HEK293 (cell line): ENCODE data around the gene TTC39C.

Experiments
- RBAK ChIP-seq: fragments of 450-650 bp; formaldehyde crosslinking; IDR thresholded peaks from 2 replicates; pipeline ENCODE4 v1.5.1; 2016; ENCODE audit warnings: missing biosample characterization, missing genetic modification characterization
- TCF7L2 ChIP-seq: IDR thresholded peaks from 2 replicates; pipeline ENCODE4 v1.6.1; 2011; ENCODE audit warnings: low read depth, mild to moderate bottlenecking, inconsistent platforms, low read length, moderate library complexity, borderline replicate concordance
- YY2 ChIP-seq: fragments of 450-650 bp; formaldehyde crosslinking; IDR thresholded peaks from 2 replicates; pipeline ENCODE4 v1.5.1; 2016; ENCODE audit warnings: missing biosample characterization, missing genetic modification characterization
- ZNF274 ChIP-seq, 2 experiments: fragments of 200-500 bp in 1 of 2; fragments of 450-650 bp in 1 of 2; sonication (Bioruptor generic) in 1 of 2; formaldehyde crosslinking in 1 of 2; IDR thresholded peaks; 2 replicates each; pipeline versions ENCODE4 v1.5.1 to v1.6.1; 2014 to 2016; ENCODE audit warnings: borderline replicate concordance in 1 of 2, inconsistent platforms in 1 of 2, low read length in 1 of 2, missing biosample characterization in 1 of 2, missing genetic modification characterization in 1 of 2
- TF ChIP-seq, protein P1 (sequence below): fragments of 450-650 bp; formaldehyde crosslinking; IDR thresholded peaks from 2 replicates; pipeline ENCODE4 v1.5.1; 2016; ENCODE audit warnings: missing biosample characterization, missing genetic modification characterization

DNA sequence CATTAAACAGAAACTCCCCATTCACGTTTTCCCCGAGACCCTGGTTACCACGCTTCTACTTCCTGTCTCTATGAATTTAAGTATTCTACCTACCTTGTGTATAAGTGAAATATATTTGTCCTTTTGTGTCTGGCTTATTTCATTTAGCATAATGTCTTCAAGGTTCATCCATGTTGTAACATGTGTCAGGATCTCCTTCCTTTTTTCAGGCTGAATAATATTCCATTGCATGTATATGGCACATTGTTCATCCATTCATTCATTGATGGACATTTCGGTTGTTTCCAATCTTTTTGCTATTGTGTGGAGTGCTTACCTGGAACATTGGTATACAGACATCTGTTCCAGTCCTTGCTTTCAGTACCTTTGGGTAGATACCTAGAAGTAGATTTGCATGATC lies 106.1 kb downstream of the TTC39C start:
- TF ChIP-seq, protein P1, sequence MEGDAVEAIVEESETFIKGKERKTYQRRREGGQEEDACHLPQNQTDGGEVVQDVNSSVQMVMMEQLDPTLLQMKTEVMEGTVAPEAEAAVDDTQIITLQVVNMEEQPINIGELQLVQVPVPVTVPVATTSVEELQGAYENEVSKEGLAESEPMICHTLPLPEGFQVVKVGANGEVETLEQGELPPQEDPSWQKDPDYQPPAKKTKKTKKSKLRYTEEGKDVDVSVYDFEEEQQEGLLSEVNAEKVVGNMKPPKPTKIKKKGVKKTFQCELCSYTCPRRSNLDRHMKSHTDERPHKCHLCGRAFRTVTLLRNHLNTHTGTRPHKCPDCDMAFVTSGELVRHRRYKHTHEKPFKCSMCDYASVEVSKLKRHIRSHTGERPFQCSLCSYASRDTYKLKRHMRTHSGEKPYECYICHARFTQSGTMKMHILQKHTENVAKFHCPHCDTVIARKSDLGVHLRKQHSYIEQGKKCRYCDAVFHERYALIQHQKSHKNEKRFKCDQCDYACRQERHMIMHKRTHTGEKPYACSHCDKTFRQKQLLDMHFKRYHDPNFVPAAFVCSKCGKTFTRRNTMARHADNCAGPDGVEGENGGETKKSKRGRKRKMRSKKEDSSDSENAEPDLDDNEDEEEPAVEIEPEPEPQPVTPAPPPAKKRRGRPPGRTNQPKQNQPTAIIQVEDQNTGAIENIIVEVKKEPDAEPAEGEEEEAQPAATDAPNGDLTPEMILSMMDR (tag by site-specific recombination) = no peak
- TF ChIP-seq TCF7L2 = no peak
- no peak for TF ChIP-seq YY2
- TF ChIP-seq ZNF274 (IDR thresholded peaks at IDR 0.05; ENCODE audit: low read length) = no peak
- no peak for TF ChIP-seq ZNF274 (tag by site-specific recombination; IDR thresholded peaks at IDR 0.05; ENCODE audit: borderline replicate concordance)
- TF ChIP-seq RBAK (tag by site-specific recombination) = no peak
